PC-9 (cell line): ENCODE results near the gene MDM4.

Experiments
- CTCF ChIP-seq: fragments of 200-600 bp; sonication (generic); conservative IDR thresholded peaks from 2 replicates; pipeline ENCODE4 v1.6.1; 2017; ENCODE audit warnings: mixed run types, antibody characterized with exemption, mild to moderate bottlenecking, moderate library complexity
- EZH2 ChIP-seq: fragments of 200-600 bp; sonication (generic); IDR thresholded peaks from 2 replicates; pipeline ENCODE4 v1.8.0; 2017; ENCODE audit warnings: antibody characterized with exemption, low read depth

- no peak for TF ChIP-seq CTCF
- no peak for TF ChIP-seq EZH2
Observed at GRCh38 chr1:204605791-204606190, 89.6 kb downstream of the MDM4 start.
